SK-N-MC (cell line): ENCODE results near the gene DROSHA.

Experiments
- DNase-seq: peaks from one replicate; pipeline ENCODE4 v3.0.0-alpha.2; 2011; ENCODE audit warnings: low read depth, low spot score
- H3K27ac ChIP-seq: fragments of 200-600 bp; sonication (generic); 2 replicates; pipeline ENCODE4 v1.5.1; 2016; ENCODE audit warnings: mixed run types
- H3K36me3 ChIP-seq: fragments of 200-600 bp; sonication (generic); 2 replicates; pipeline ENCODE4 v1.6.1; 2017; ENCODE audit warnings: antibody characterized with exemption, low read length, mixed read lengths; ENCODE audit not compliant: insufficient read depth
- H3K4me3 ChIP-seq: fragments of 200-600 bp; sonication (generic); 2 replicates; pipeline ENCODE4 v1.5.1; 2016
- H3K9ac ChIP-seq: fragments of 200-600 bp; sonication (generic); 2 replicates; pipeline ENCODE4 v1.8.0; 2017; ENCODE audit warnings: mixed run types, mixed read lengths; ENCODE audit not compliant: insufficient read length
- H3K9me3 ChIP-seq: fragments of 200-600 bp; sonication (generic); 2 replicates; pipeline ENCODE4 v1.6.1; 2017; ENCODE audit warnings: low read depth, mild to moderate bottlenecking, antibody characterized with exemption, low read length, moderate library complexity, mixed read lengths
- EZH2 ChIP-seq: fragments of 200-600 bp; sonication (generic); IDR thresholded peaks from one replicate; pipeline ENCODE4 v1.6.1; 2017; ENCODE audit warnings: antibody characterized with exemption
- FOXP2 ChIP-seq: optimal IDR thresholded peaks from 2 replicates; pipeline ENCODE3; 2011; ENCODE audit warnings: mild to moderate bottlenecking, moderate library complexity; ENCODE audit not compliant: insufficient read depth; ENCODE audit errors: extremely low read length, control extremely low read depth
- POLR2AphosphoS5 ChIP-seq: IDR thresholded peaks from 2 replicates; pipeline ENCODE4 v1.6.1; 2012; ENCODE audit warnings: mild to moderate bottlenecking, low read depth, low read length, borderline replicate concordance

Gene DROSHA

DNA sequence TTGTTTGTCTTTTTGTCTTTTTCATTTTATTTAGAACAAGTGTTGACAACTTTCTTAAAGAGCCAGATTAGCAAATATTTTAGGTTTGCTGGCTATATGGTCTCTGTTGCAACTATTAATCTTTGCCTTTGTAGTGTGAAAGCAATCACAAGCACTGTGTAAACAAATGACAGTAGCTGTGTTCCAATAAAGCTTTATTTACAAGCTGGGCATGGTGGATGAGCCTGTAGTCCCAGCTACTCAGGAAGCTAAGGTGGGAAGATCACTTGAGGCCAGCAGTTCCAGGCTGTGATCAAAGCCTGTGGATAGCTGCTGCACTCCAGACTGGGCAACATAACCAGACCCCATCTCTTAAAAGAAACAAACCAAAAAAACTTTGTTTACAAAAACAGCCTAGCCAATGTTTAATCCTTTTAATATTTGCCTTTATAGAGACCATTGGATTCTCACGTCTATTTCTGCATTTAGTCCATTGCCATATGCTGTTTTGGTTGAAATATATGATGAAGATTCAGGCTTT, 2.7 kb upstream of the DROSHA start:
- Histone ChIP-seq H3K27ac (no peak overlapping the region), H3K9ac (no peak overlapping the region), H3K36me3 (peaks cover 60% of the 10 kb centered on the region), H3K4me3 (no peak overlapping the region), H3K9me3 (no peaks in the 10 kb centered on the region)
- TF ChIP-seq EZH2 (no peak), POLR2AphosphoS5 (no peak), FOXP2 (no peak)
- no peak for DNase-seq

DNA sequence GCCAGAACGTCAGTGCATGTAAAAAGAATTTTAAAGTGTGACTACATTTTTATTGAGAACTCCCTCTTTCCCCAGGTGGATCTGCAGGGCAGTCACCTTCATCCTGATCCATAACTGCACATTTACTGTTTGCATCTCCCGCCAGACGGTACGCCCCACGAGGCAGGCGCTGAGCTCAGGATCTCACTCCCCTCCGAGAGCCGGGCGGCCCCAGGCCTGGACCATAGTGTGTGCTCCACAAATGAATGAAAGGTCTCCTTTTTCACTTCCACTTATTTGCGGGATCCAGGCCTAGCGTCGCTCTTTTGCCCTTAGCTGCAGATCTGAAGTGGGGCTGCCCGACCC, 378 bp downstream of the DROSHA start:
- H3K9ac ChIP-seq, result peak overlapping the region; percentile 88
- no peak overlapping the region for H3K27ac ChIP-seq
- no peak for DNase-seq
- H3K9me3 ChIP-seq, result no peaks in the 10 kb centered on the region
- peaks cover 65% of the 10 kb centered on the region for H3K36me3 ChIP-seq
- H3K4me3 ChIP-seq, result peak overlapping the region; percentile 94
- no peak for TF ChIP-seq EZH2
- no peak for TF ChIP-seq POLR2AphosphoS5
- TF ChIP-seq FOXP2, result no peak

DNA sequence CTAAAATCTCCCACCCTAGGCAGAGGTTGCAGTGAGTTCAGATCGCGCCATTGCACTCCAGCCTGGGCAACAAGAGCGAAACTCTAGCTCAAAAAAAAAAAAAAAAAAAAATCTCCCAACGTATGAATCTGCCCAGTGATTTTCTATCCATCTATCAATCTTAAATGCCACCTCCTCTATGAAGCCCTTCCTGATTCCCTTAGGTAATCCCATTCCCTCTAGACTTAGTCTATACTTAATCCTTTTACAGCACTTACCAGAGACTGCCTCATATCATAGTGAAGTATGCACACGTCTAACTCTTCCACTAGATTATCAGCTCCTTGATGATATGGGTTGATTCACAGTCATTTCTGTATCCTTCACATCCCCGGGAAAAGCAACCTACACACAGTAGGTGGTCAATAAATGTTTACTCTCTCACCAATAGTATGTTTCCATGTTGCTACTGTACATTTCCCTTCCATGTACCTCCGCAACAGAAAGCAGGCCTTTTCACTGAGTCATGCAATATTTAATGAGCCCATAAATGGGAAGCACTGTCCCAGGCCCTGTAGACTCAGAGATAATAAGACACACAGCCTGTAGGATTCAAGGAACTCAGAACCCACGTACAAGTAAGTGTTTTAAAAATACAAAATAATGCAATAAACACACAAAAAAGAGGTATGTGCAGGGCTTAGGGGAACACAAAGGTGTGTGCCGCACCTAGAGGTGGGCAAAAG, 1.2 kb downstream of the DROSHA start:
- no peaks in the 10 kb centered on the region for H3K9me3 ChIP-seq
- H3K36me3 ChIP-seq, result peaks cover 69% of the 10 kb centered on the region
- DNase-seq, result no peak
- no peak for TF ChIP-seq EZH2
- no peak for TF ChIP-seq POLR2AphosphoS5
- no peak for TF ChIP-seq FOXP2
- H3K27ac ChIP-seq, result no peak overlapping the region
- peak overlapping the region; percentile 94 for H3K4me3 ChIP-seq
- H3K9ac ChIP-seq, result peak overlapping the region; percentile 88

DNA sequence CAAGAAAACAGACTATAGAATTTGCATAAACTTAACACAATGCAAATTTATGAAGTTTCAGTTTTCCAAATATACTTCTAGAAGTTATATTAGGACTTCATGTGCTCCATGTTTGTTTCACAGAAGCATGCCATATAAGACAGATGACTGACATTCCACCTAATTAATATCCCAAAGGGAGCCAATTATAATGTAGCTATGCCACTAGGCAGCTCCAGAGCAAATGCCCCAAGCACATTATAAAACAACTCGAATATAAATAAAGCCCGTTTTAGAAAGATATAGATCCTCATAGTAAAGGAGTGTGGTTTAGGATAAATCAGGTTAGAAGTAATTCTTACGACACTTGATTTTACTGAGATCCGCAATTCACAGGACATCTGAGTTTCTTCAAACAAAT, 8.9 kb downstream of the DROSHA start:
- Histone ChIP-seq H3K27ac (no peak overlapping the region), H3K9ac (no peak overlapping the region), H3K4me3 (no peak overlapping the region), H3K9me3 (no peaks in the 10 kb centered on the region), H3K36me3 (peaks cover 82% of the 10 kb centered on the region)
- no peak for TF ChIP-seq EZH2
- no peak for DNase-seq

DNA sequence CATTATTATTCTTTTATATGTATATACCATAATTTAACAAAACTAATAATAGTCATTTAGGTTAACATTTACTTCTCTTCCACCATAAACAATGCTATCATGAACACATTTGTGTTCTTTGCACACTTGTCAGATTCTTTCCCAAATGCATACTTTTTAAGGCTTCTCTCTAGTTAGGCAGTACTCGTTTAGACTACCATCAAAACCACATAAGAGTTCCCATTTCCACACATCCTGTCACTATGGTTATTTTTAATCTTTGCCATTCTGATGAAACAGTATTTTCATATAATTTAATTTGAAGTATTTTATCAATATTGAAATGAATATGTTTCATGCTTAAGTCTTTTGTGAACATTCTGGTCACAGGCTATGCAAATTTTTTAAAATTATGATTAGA, 15.1 kb downstream of the DROSHA start:
- Histone ChIP-seq H3K9ac (no peak overlapping the region), H3K9me3 (no peaks in the 10 kb centered on the region), H3K36me3 (peaks cover 71% of the 10 kb centered on the region), H3K4me3 (no peak overlapping the region), H3K27ac (no peak overlapping the region)
- no peak for TF ChIP-seq EZH2
- no peak for TF ChIP-seq FOXP2
- no peak for TF ChIP-seq POLR2AphosphoS5
- DNase-seq, result no peak

DNA sequence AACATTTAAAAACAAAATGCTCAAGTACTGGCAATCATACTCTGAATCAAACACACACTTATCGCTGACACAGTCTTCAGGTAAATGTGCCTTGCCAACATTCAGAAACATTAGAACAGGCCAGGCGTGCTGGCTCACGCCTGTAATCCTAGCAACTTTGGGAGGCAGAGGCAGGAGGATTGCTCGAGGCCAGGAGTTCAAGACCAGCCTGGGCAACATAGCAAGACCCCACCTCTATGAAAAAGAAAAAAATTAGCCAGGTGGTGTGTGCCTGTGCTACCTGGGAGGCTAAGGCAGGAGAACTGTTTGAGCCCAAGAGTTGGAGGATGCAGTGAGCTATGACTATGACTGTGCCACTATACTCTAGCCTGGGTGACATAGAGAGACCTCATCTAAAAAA, 20.6 kb downstream of the DROSHA start:
- Histone ChIP-seq H3K36me3 (peaks cover 79% of the 10 kb centered on the region), H3K9ac (no peak overlapping the region), H3K4me3 (no peak overlapping the region), H3K9me3 (no peaks in the 10 kb centered on the region), H3K27ac (no peak overlapping the region)
- TF ChIP-seq FOXP2 (no peak), POLR2AphosphoS5 (no peak), EZH2 (no peak)
- no peak for DNase-seq

DNA sequence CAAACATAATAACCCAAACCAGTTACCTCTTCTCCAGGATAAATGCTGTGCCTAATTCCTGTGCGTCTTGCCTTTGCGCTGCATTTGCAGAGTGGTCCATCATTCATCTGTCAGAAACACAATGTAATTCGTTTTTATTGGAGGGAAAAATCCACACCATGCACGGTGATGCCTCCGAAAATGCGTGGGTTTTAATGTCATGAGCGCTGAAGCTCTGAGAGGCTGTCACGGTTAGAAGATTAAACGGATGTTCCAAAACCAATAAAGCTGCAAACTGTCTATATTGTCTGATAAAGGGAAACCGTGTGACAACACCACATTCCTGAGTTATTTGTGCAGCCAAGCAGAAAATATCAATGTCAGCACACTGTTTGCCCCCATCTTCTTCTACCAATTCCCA, 27.4 kb downstream of the DROSHA start:
- H3K36me3 ChIP-seq, result peaks cover 80% of the 10 kb centered on the region
- TF ChIP-seq POLR2AphosphoS5, result no peak
- no peak for TF ChIP-seq EZH2
- TF ChIP-seq FOXP2, result no peak
- H3K4me3 ChIP-seq, result peak overlapping the region; percentile 26; the same call in 1 of the 2 replicates
- no peak overlapping the region for H3K9ac ChIP-seq
- H3K27ac ChIP-seq, result peak overlapping the region; percentile 56; the same call in 1 of the 2 replicates
- DNase-seq, result no peak
- no peaks in the 10 kb centered on the region for H3K9me3 ChIP-seq

DNA sequence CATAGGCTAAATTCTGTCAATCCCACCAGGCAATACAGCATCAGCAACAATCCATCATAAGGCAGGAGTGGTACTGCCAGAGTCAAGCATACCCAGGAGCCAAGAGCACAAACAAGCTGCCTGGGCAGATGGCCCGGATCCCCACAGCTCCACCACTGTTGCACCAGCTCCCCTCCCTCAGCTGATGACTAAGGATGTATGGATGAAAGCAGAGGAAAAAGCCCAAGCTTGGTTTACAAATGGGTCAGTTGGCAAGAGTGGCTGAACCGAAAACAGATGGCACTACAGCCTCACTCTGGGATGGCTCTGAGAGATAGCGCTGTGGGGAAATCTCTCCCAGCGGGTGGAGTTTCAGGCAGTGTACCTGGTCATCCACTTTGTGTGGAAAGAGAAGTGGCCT, 29.4 kb downstream of the DROSHA start:
- H3K9ac ChIP-seq, result no peak overlapping the region
- H3K36me3 ChIP-seq, result peaks cover 81% of the 10 kb centered on the region
- no peak overlapping the region for H3K4me3 ChIP-seq
- H3K27ac ChIP-seq, result no peak overlapping the region
- no peak for DNase-seq
- H3K9me3 ChIP-seq, result no peaks in the 10 kb centered on the region
- TF ChIP-seq POLR2AphosphoS5 (no peak), EZH2 (no peak), FOXP2 (no peak)

DNA sequence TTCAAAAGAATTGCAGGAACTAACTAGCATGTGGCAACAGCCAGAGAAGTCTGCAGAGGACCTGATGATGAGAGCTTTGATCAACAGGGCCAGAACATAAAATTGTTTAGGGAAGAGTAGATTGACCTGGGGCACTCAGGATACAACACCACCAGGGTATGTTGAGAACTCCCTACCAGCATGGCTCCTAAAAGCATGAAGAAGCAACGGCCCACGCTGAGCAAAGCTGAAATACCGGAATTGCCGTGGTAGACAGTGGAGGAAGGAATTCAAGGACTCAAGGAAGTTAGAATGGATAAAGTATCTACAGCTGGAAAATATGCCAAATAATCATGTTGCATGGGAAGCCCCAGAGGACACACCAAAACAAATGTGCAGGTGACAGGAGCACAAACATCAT, 31.6 kb downstream of the DROSHA start:
- no peak for TF ChIP-seq POLR2AphosphoS5
- no peak for TF ChIP-seq EZH2
- TF ChIP-seq FOXP2, result no peak
- Histone ChIP-seq H3K27ac (no peak overlapping the region), H3K4me3 (no peak overlapping the region), H3K36me3 (peaks cover 95% of the 10 kb centered on the region), H3K9ac (no peak overlapping the region), H3K9me3 (no peaks in the 10 kb centered on the region)
- DNase-seq, result no peak
